ACC112 (cell line): Measurements from ENCODE around the gene MOB3B.

Experiments used
- H2AFZ ChIP-seq: fragments of 200-600 bp; sonication (generic); one replicate; pipeline ENCODE4 v1.6.0; 2017; ENCODE audit warnings: antibody characterized with exemption, low read length; ENCODE audit not compliant: unreplicated experiment
- H3K27ac ChIP-seq: fragments of 200-600 bp; sonication (generic); 2 replicates; pipeline ENCODE4 v1.5.1; 2014; ENCODE audit warnings: low read depth, mild to moderate bottlenecking, antibody characterized with exemption, low read length, moderate library complexity
- H3K27me3 ChIP-seq: fragments of 200-600 bp; sonication (generic); 2 replicates; pipeline ENCODE4 v1.6.1; 2014; ENCODE audit warnings: mild to moderate bottlenecking, antibody characterized with exemption, low read length, moderate library complexity, mixed read lengths; ENCODE audit not compliant: insufficient read depth
- H3K36me3 ChIP-seq: fragments of 200-600 bp; sonication (generic); 2 replicates; pipeline ENCODE4 v1.6.1; 2016; ENCODE audit warnings: mild to moderate bottlenecking, antibody characterized with exemption, low read length, moderate library complexity, mixed read lengths; ENCODE audit not compliant: insufficient read depth
- H3K4me1 ChIP-seq: fragments of 200-600 bp; sonication (generic); one replicate; pipeline ENCODE4 v1.6.1; 2016; ENCODE audit warnings: low read length, mixed read lengths; ENCODE audit not compliant: insufficient read depth, unreplicated experiment, control insufficient read depth
- H3K4me3 ChIP-seq: fragments of 200-600 bp; sonication (generic); 2 replicates; pipeline ENCODE4 v1.5.1; 2014; ENCODE audit warnings: mild to moderate bottlenecking, low read depth, low read length
- H3K79me2 ChIP-seq: fragments of 200-600 bp; sonication (generic); one replicate; pipeline ENCODE4 v1.6.0; 2016; ENCODE audit warnings: low read length; ENCODE audit not compliant: control insufficient read depth, unreplicated experiment, insufficient read depth

MOB3B gene

DNA sequence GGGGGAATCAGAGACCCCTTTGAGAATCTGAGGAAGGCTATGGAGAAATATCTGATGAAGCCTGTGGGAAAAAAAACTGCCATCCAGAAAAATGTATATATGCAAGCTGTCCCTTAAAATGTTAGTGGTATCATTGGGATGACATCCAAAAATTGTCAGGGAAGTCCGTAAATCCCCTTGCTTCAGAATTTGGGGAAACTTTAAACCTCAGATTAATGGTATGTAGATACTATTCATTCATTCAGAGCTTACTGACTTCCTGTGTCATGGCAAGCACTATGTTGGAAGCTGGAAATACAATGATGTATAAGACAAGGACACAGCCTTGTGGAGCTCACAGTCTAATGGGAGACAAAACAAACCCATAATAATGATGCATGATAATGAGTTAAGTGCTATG lies 10.9 kb upstream of the MOB3B start:
- Histone ChIP-seq H3K4me1 (peaks cover 34% of the 10 kb centered on the region), H3K4me3 (peak overlapping the region; percentile 58; the same call in 1 of the 2 replicates), H3K36me3 (no peaks in the 10 kb centered on the region), H3K27ac (peak overlapping the region; percentile 89), H3K27me3 (no peaks in the 10 kb centered on the region), H3K79me2 (no peaks in the 10 kb centered on the region), H2AFZ (no peak overlapping the region)

DNA sequence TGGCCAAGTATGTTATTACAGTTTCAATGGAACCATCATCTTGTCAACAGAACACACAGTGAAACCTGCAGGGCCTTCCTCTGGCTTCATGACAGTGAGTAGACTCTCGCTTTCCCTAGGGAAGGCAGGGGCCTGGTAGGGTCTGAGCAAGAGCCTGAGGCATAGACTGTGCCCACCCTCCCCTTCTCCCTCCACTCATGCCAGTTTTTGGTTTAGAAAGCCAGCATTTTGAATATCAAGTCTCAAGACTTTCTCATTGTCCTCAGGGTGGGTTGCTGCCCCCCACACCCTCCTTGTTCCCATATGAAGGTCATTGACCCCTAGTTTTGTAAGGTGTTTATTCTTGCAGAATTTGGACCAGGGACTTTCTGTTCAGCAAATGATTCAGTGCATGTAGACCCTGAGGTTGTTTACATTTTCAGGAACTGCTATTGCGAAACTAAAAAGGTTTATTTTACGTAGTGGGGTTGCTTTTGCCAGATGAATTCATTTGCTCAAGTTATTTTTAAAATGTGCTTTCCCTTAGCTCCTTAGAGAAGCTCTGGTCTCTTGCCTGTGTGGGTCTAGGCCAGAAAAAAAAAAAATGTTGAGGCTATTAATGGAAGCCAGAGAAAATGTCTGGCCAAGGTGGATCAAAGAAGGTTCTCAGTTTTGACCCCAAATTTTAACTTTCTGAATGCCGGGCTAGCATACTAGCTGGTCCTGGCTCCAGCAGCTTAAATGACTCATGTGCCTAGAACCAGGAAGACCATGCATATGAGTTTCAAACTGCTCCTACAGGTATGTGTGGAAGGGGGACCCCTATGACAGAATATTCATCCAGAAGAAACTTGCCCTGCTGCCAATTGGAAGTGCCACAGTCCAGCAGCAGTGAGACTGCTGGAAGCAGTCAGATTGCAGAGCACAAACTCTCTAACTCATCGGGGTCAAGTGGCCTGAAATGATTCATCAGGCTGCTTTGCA lies 10.1 kb upstream of the MOB3B start:
- Histone ChIP-seq H3K36me3 (no peaks in the 10 kb centered on the region), H2AFZ (peak overlapping the region; percentile 40), H3K27ac (peak overlapping the region; percentile 89), H3K79me2 (no peaks in the 10 kb centered on the region), H3K27me3 (no peaks in the 10 kb centered on the region), H3K4me1 (peaks cover 34% of the 10 kb centered on the region), H3K4me3 (peak overlapping the region; percentile 58)

DNA sequence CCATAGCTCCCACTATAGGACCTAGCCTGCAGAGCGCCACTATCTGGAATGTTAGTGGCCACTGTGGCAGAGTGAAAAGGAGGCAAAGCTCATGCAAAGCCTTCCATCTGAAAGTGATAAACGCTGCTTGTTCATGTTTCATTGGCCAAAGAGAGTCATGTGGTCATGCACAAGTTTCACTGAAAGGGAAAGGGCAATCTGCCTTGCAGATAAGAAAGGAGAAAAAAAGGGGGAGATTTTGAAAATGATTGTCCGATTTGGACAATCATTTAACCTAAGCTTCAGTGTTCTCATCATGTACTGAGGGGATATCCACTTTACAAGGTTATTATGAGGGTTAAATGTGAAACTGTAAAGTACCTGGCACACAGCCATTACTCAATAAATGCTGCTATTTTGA lies 9.0 kb upstream of the MOB3B start:
- Histone ChIP-seq H3K27ac (peak overlapping the region; percentile 89; the same call in 1 of the 2 replicates), H3K36me3 (no peaks in the 10 kb centered on the region), H3K4me1 (peaks cover 34% of the 10 kb centered on the region), H3K79me2 (no peaks in the 10 kb centered on the region), H3K4me3 (no peak overlapping the region), H3K27me3 (no peaks in the 10 kb centered on the region), H2AFZ (no peak overlapping the region)

DNA sequence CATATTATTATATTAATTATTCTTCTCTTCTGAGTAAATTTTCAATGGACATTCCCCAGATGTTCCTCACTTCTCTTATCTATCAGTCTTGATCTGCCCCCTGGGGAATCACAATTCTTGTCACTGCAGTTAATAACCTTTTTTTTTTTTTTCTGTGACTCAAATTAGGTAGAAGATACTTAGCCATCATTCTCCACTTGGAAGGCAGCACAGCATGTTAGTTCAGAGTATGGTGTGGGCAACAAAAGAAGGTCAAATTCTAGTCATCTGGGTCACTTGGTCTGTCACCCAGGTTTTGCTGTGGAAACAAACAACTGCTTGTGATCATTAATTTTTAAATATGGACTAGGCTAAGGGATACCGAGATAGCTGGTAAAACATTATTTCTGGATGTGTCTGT lies 8.1 kb upstream of the MOB3B start:
- H3K36me3 ChIP-seq, result no peaks in the 10 kb centered on the region
- H3K4me1 ChIP-seq, result peaks cover 34% of the 10 kb centered on the region
- H3K4me3 ChIP-seq, result no peak overlapping the region
- no peaks in the 10 kb centered on the region for H3K79me2 ChIP-seq
- H3K27me3 ChIP-seq, result no peaks in the 10 kb centered on the region
- H2AFZ ChIP-seq, result no peak overlapping the region
- no peak overlapping the region for H3K27ac ChIP-seq

DNA sequence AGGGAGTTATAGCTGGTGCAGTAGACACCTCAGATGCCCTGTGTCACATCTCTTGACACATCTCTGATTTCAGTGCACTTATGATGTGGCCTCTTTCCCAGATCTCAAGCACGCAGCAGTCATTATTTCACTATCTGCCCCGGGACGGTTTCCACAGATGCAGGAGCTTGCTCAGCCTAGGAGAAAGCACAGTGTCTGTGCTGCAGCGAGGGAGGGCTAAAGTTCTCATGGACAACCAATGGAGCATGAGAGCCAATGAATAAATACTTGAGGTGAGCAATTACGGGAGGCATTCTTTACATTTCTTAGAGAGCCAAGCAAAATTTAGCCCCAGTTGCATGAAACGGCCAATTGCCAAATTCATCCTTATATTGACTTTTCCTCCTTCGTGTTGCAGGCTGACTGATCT lies 7.4 kb upstream of the MOB3B start:
- Histone ChIP-seq H3K79me2 (no peaks in the 10 kb centered on the region), H3K4me1 (peaks cover 27% of the 10 kb centered on the region), H3K4me3 (no peak overlapping the region), H3K27me3 (no peaks in the 10 kb centered on the region), H2AFZ (no peak overlapping the region), H3K27ac (no peak overlapping the region), H3K36me3 (no peaks in the 10 kb centered on the region)

DNA sequence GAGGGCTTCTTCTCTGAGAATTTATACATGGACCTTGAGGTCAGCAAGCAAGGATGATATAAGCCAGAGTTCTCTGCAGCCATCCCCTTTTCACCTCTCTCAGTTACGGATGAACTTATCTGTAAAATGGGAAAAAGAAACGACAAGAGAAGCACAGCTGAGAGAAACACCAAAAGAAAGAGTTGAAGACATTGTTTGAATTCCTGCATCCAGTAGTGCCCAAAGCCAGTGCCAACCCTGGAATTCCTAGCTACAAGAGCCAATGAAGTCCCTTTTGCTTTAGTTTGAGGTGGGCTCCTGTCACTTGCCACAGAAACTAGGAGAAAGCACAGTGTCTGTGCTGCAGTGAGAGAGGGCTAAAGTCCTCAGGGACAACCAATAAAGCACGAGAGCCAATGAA lies 6.6 kb upstream of the MOB3B start:
- Histone ChIP-seq H3K4me1 (peaks cover 25% of the 10 kb centered on the region), H3K27ac (no peak overlapping the region), H3K79me2 (no peaks in the 10 kb centered on the region), H3K36me3 (no peaks in the 10 kb centered on the region), H3K27me3 (peaks cover 4% of the 10 kb centered on the region; the same call in 1 of the 2 replicates), H2AFZ (no peak overlapping the region), H3K4me3 (no peak overlapping the region)

DNA sequence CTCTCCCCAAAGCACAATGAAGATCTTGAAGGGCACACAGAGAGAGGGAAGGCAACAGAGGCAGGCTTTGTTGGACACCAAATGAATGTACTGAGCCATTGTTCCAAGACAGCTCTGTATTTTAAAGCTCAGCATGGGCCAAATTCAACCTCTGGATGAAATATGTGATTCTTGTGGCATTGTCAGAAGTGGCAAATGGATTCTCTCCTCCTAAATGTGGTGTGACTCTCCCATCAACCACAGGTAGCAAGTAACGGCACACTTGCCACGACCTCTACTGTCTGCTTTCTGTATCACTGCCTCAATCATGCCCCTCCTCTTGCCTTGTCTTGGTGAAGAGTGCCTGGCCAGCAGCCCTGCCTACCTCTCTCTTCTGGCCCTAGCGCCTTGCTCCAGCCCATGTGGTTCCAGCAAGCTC lies 6.1 kb upstream of the MOB3B start:
- peaks cover 21% of the 10 kb centered on the region for H3K4me1 ChIP-seq
- H3K36me3 ChIP-seq, result no peaks in the 10 kb centered on the region
- no peaks in the 10 kb centered on the region for H3K79me2 ChIP-seq
- no peak overlapping the region for H2AFZ ChIP-seq
- no peak overlapping the region for H3K4me3 ChIP-seq
- H3K27me3 ChIP-seq, result peaks cover 9% of the 10 kb centered on the region
- no peak overlapping the region for H3K27ac ChIP-seq

DNA sequence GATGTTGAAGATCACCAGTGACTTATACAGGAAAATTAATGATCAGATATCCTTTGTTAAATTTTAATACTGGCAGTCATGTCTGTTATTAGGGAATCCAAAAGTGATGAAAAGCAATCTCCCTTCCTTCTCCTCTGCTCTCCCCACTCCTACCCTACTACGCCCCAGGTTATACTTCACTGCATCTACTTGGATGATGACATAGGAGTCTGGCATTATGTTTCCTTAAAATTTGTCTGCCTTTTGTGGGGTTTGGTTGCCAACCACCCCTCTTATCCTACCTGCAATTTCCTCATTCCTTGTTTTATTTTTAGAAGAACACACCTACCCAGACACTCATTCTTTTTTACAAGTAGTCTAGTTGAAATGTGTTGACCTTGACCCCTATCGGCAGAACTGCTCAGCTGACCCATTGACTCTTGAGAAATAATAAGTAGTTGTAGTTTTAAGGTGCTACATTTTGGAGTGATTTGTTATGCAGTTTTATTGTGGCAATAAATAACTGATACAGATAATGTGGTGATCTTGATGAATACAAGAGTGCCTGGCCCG lies 5.1 kb upstream of the MOB3B start:
- H2AFZ ChIP-seq, result no peak overlapping the region
- H3K27ac ChIP-seq, result no peak overlapping the region
- H3K27me3 ChIP-seq, result peaks cover 11% of the 10 kb centered on the region
- peaks cover 13% of the 10 kb centered on the region for H3K4me1 ChIP-seq
- H3K4me3 ChIP-seq, result no peak overlapping the region
- no peaks in the 10 kb centered on the region for H3K36me3 ChIP-seq
- H3K79me2 ChIP-seq, result no peaks in the 10 kb centered on the region

DNA sequence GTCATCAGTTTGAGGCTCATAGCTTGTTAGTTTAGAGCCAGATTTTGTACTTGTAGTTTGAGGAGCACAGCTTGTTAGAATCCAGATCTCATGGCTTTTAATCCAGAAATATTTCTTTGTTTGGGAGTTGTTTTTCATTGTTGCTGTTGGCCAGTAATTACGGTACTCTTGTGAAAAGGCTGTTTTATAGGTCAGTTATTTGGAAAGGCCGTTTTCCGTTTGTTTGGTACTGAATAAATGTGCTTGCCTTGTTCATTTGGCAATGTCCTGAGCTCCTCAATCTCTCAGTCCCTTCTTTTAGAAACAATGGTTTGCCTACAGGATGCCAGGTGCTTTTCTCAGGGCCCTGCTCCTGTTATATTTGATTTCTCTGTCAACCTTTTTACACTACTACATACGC lies 4.5 kb upstream of the MOB3B start:
- H3K27ac ChIP-seq, result no peak overlapping the region
- peaks cover 6% of the 10 kb centered on the region for H3K4me1 ChIP-seq
- H3K79me2 ChIP-seq, result no peaks in the 10 kb centered on the region
- H3K27me3 ChIP-seq, result peaks cover 11% of the 10 kb centered on the region
- no peaks in the 10 kb centered on the region for H3K36me3 ChIP-seq
- H2AFZ ChIP-seq, result no peak overlapping the region
- no peak overlapping the region for H3K4me3 ChIP-seq

DNA sequence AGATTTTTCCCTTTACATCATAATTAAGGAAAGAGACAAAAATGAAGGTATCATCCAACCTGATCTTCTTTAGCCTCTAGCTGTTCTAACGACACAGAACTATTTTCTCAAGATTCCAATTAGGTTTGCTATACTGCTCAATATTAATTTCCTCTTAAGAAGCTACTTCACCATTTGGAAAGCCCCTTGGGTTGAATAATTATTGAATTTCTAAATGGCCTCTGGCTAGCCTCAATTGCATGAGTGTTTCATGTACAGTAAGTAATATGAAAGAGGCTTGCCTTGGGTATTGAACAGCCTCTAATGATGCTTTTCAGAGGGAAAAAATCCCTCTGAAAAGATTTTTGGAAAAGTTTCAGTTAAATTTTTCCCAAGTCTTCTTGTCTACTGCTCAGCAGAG lies 3.7 kb upstream of the MOB3B start:
- Histone ChIP-seq H3K36me3 (no peaks in the 10 kb centered on the region), H3K4me1 (no peaks in the 10 kb centered on the region), H2AFZ (no peak overlapping the region), H3K27ac (no peak overlapping the region), H3K79me2 (no peaks in the 10 kb centered on the region), H3K4me3 (no peak overlapping the region), H3K27me3 (peaks cover 11% of the 10 kb centered on the region)

DNA sequence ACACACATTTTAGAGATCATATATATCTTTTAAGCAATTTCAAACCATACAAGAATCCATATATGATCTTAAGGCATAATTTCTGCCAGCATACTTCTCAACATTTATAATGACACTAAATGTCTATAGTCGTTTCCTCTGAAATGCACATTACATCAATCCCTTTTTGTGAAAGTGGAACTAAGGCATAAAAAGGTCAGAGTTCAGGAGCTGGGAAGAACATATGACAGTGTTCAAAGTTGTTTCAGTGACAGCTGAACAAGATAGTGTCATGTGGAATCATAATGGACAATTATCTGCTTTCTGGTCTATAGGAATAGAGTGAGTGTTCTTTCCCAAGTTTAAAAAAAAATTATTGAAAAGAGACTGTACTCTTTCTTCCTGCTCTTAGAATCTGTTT lies 2.4 kb upstream of the MOB3B start:
- no peak overlapping the region for H3K4me3 ChIP-seq
- H3K4me1 ChIP-seq, result no peaks in the 10 kb centered on the region
- H3K79me2 ChIP-seq, result no peaks in the 10 kb centered on the region
- H3K27me3 ChIP-seq, result peaks cover 11% of the 10 kb centered on the region
- no peak overlapping the region for H2AFZ ChIP-seq
- H3K36me3 ChIP-seq, result no peaks in the 10 kb centered on the region
- H3K27ac ChIP-seq, result no peak overlapping the region
